Adrenal gland (tissue), 5 donors: Measurements from ENCODE around the gene UTP15.

Experiments
- CTCF ChIP-seq, 6 experiments: fragments of 450-650 bp in 4 of 6; fragments of 200-600 bp in 2 of 6; sonication (generic) in 1 of 6; IDR thresholded peaks; 1 replicate in 5 of 6; 2 replicates in 1 of 6; pipeline versions ENCODE4 v1.5.1 to v1.8.0; 2016 to 2021; ENCODE audit warnings: antibody characterized with exemption in 6 of 6, mild to moderate bottlenecking in 2 of 6, moderate library complexity in 1 of 6
- POLR2A ChIP-seq, 2 donors: fragments of 450-650 bp; IDR thresholded peaks; one replicate each; pipeline ENCODE4 v1.6.1; 2017; ENCODE audit warnings: antibody characterized with exemption in 2 of 2, mild to moderate bottlenecking in 2 of 2, moderate library complexity in 1 of 2
- donor health status: DM: no; HTN: no; CAD: no.

- TF ChIP-seq POLR2A (IDR thresholded peaks at IDR 0.05) (no peak), CTCF (IDR thresholded peaks at IDR 0.05) (no peak)
Measured at GRCh38 chr5:73523861-73524260, 41.7 kb upstream of the UTP15 start.
